ENCODE data around the gene PRKAR1B. TPM values are rescaled to one million over a fixed set of nuclear protein-coding genes. Genes with fewer than 3 reads are reported as not detected.
A peak's percentile ranks its signal among the peaks of the same experiment; 100 is the strongest.

Gene PRKAR1B
- total and polyA plus RNA-seq, 2 donors = 13.7 to 15.4 TPM

DNA sequence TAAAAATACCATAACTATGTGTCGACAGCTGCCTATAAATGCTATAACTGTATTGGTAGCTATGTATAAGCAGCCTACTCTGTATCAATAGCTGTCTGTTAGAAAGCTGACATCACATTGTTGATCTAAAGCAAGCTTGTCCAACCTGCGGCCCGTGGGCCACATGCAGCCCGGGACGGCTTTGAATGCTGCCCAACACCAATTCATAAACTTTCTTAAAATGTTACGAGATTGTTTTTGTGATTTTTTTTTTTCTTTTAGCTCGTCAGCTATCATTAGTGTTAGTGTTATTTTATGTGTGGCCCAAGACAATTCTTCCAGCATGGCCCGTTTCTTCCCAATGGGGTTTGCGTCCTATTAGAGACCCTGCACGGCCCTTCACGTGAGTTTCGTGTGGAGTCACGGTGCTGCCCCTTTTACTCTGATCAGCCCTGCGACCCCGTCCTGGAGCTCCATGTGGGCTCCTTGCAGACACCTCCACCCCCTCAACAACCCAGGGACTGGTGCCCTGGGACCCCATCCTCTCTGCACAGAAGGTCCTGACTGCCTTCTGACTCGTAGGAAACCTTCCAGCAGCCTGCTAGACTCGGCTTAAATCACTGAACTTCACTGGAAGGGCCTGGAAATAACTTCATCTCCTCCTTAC, 4.5 kb upstream of the PRKAR1B start:
- Histone ChIP-seq H3K27me3 (ENCODE audit: control insufficient read depth in 2 of 2, insufficient read depth in 1 of 2, low read length in 1 of 2) (no peaks in the 10 kb centered on the region), H3K4me3 (ENCODE audit: low read length in 2 of 2) (no peak overlapping the region), H3K36me3 (ENCODE audit: control insufficient read depth in 2 of 2, insufficient read depth in 2 of 2, low read length in 1 of 2) (peaks cover 20 to 34% of the 10 kb centered on the region in 2 donors), H3K4me1 (ENCODE audit: control insufficient read depth in 2 of 2, insufficient read depth in 2 of 2, low read length in 2 of 2) (peaks cover 5 to 6% of the 10 kb centered on the region in 2 donors), H3K27ac (ENCODE audit: low read depth in 1 of 2, low read length in 1 of 2) (no peak overlapping the region), H3K9me3 (ENCODE audit: control insufficient read depth in 2 of 2, insufficient read depth in 1 of 2, low read length in 1 of 2) (peaks cover 2 to 12% of the 10 kb centered on the region in 2 donors)
- no peak for DNase-seq (ENCODE audit: low read depth in 6 of 9, low spot score in 9 of 9)
- 98% methylated on average over 17 of the region's 17 CpGs for WGBS

DNA sequence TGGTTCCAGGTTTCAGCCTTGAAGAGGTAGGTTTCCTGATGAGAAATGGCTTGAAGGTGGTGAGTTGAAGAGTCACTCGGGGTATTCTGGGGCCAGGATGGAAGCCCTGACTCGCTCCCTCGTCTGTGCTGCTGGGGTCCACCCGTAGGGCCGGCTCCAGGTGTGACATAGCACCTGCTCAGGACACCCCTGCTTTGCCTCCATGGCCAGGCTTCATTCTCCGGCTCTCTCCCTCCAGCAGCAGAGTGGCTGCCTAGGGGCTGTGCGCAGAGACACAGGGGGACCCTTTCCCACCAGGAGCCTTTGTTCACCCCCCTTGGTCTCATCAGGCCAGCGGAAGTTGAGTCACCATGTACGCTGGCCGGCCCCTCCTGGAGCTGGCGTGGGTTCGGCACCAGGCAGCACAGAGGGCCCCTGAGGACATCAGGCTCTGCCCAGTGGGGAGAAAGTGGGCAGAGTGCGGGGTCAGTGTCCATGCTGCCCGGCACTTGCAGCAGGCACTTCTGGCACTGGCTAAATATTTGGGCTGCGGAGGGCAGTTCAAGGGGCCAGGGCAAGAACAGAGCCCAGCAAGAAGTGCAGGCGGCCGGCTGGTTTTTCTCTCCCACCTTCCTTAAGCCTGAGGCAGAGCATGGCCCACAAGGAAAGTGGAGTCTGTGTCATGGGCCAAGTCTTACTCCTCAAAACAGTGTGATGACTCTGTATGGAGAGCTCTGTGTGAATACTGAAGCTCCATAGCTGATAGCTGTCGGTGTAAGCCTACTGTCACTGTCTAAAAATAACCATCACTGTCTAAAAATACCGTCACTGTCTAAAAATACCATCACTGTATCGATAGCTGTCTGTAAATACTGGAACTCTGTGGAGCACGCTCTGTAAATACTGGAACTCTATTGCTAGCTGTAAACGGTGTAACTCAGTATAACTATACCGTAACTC, 3.7 kb upstream of the PRKAR1B start:
- 95% methylated on average over 23 of the region's 23 CpGs for WGBS
- H3K27ac ChIP-seq (ENCODE audit: low read depth in 1 of 2, low read length in 1 of 2) = no peak overlapping the region

GRCh38 chr7:729140-730000, 2.3 kb upstream of the PRKAR1B start:
- Histone ChIP-seq H3K9me3 (ENCODE audit: control insufficient read depth in 2 of 2, insufficient read depth in 1 of 2, low read length in 1 of 2) (peaks cover 2 to 13% of the 10 kb centered on the region in 2 donors), H3K27ac (ENCODE audit: low read depth in 1 of 2, low read length in 1 of 2) (no peak overlapping the region), H3K4me1 (ENCODE audit: control insufficient read depth in 2 of 2, insufficient read depth in 2 of 2, low read length in 2 of 2) (peaks cover 10 to 13% of the 10 kb centered on the region in 2 donors), H3K4me3 (ENCODE audit: low read length in 2 of 2) (no peak overlapping the region), H3K27me3 (ENCODE audit: control insufficient read depth in 2 of 2, insufficient read depth in 1 of 2, low read length in 1 of 2) (no peaks in the 10 kb centered on the region), H3K36me3 (ENCODE audit: control insufficient read depth in 2 of 2, insufficient read depth in 2 of 2, low read length in 1 of 2) (peaks cover 20 to 31% of the 10 kb centered on the region in 2 donors)
- 97% methylated on average over 29 of the region's 29 CpGs for WGBS
- DNase-seq (ENCODE audit: low read depth in 6 of 9, low spot score in 9 of 9) = no peak

More for the DNA sequence above, 3.7 kb upstream of the PRKAR1B start:
- peaks cover 10 to 11% of the 10 kb centered on the region in 2 donors for H3K4me1 ChIP-seq (ENCODE audit: control insufficient read depth in 2 of 2, insufficient read depth in 2 of 2, low read length in 2 of 2)
- peaks cover 20 to 34% of the 10 kb centered on the region in 2 donors for H3K36me3 ChIP-seq (ENCODE audit: control insufficient read depth in 2 of 2, insufficient read depth in 2 of 2, low read length in 1 of 2)
- DNase-seq (ENCODE audit: low read depth in 6 of 9, low spot score in 9 of 9) = no peak
- H3K4me3 ChIP-seq (ENCODE audit: low read length in 2 of 2) = no peak overlapping the region
- peaks cover 2 to 16% of the 10 kb centered on the region in 2 donors for H3K9me3 ChIP-seq (ENCODE audit: control insufficient read depth in 2 of 2, insufficient read depth in 1 of 2, low read length in 1 of 2)
- H3K27me3 ChIP-seq (ENCODE audit: control insufficient read depth in 2 of 2, insufficient read depth in 1 of 2, low read length in 1 of 2) = no peaks in the 10 kb centered on the region

GRCh38 chr7:728602-729001, 1.5 kb upstream of the PRKAR1B start:
- Histone ChIP-seq H3K4me3 (ENCODE audit: low read length in 2 of 2) (no peak overlapping the region), H3K36me3 (ENCODE audit: control insufficient read depth in 2 of 2, insufficient read depth in 2 of 2, low read length in 1 of 2) (peaks cover 20 to 31% of the 10 kb centered on the region in 2 donors), H3K27ac (ENCODE audit: low read depth in 1 of 2, low read length in 1 of 2) (no peak overlapping the region), H3K9me3 (ENCODE audit: control insufficient read depth in 2 of 2, insufficient read depth in 1 of 2, low read length in 1 of 2) (peaks cover 0 to 15% of the 10 kb centered on the region in 2 donors), H3K4me1 (ENCODE audit: control insufficient read depth in 2 of 2, insufficient read depth in 2 of 2, low read length in 2 of 2) (peaks cover 10 to 13% of the 10 kb centered on the region in 2 donors), H3K27me3 (ENCODE audit: control insufficient read depth in 2 of 2, insufficient read depth in 1 of 2, low read length in 1 of 2) (no peaks in the 10 kb centered on the region)
- 97% methylated on average over 9 of the region's 9 CpGs for WGBS
- no peak for DNase-seq (ENCODE audit: low read depth in 6 of 9, low spot score in 9 of 9)

GRCh38 chr7:727806-728460, 852 bp upstream of the PRKAR1B start:
- WGBS = 66% methylated on average over 21 of the region's 21 CpGs
- H3K4me3 ChIP-seq (ENCODE audit: low read length in 2 of 2) = peak overlapping the region; percentile 39 to 94

GRCh38 chr7:726854-727103, 302 bp downstream of the PRKAR1B start:
- no peaks in the 10 kb centered on the region for H3K27me3 ChIP-seq (ENCODE audit: control insufficient read depth in 2 of 2, insufficient read depth in 1 of 2, low read length in 1 of 2)
- WGBS = under 1% methylated on average over 39 of the region's 39 CpGs
- peak overlapping the region in 1 of 2 donors; percentile 64 for H3K27ac ChIP-seq (ENCODE audit: low read depth in 1 of 2, low read length in 1 of 2)
- peaks cover 20 to 27% of the 10 kb centered on the region in 2 donors for H3K36me3 ChIP-seq (ENCODE audit: control insufficient read depth in 2 of 2, insufficient read depth in 2 of 2, low read length in 1 of 2)
- peaks cover 3 to 30% of the 10 kb centered on the region in 2 donors for H3K9me3 ChIP-seq (ENCODE audit: control insufficient read depth in 2 of 2, insufficient read depth in 1 of 2, low read length in 1 of 2)
- peaks cover 10 to 13% of the 10 kb centered on the region in 2 donors for H3K4me1 ChIP-seq (ENCODE audit: control insufficient read depth in 2 of 2, insufficient read depth in 2 of 2, low read length in 2 of 2)
- DNase-seq (ENCODE audit: low read depth in 6 of 9, low spot score in 9 of 9) = peak in 1 of 9 donors; percentile 19
- peak overlapping the region; percentile 50 to 94 for H3K4me3 ChIP-seq (ENCODE audit: low read length in 2 of 2)

More at GRCh38 chr7:727806-728460, 852 bp upstream of the PRKAR1B start:
- no peak overlapping the region for H3K27ac ChIP-seq (ENCODE audit: low read depth in 1 of 2, low read length in 1 of 2)
- peaks cover 20 to 31% of the 10 kb centered on the region in 2 donors for H3K36me3 ChIP-seq (ENCODE audit: control insufficient read depth in 2 of 2, insufficient read depth in 2 of 2, low read length in 1 of 2)
- H3K9me3 ChIP-seq (ENCODE audit: control insufficient read depth in 2 of 2, insufficient read depth in 1 of 2, low read length in 1 of 2) = peaks cover 0 to 19% of the 10 kb centered on the region in 2 donors
- H3K4me1 ChIP-seq (ENCODE audit: control insufficient read depth in 2 of 2, insufficient read depth in 2 of 2, low read length in 2 of 2) = peaks cover 10 to 13% of the 10 kb centered on the region in 2 donors
- no peaks in the 10 kb centered on the region for H3K27me3 ChIP-seq (ENCODE audit: control insufficient read depth in 2 of 2, insufficient read depth in 1 of 2, low read length in 1 of 2)
- no peak for DNase-seq (ENCODE audit: low read depth in 6 of 9, low spot score in 9 of 9)

- Histone ChIP-seq H3K27ac (ENCODE audit: low read depth in 1 of 2, low read length in 1 of 2) (peak within 1 kb of the TSS in 1 of 2 donors; percentile 64), H3K9me3 (ENCODE audit: control insufficient read depth in 2 of 2, insufficient read depth in 1 of 2, low read length in 1 of 2) (peaks cover 3 to 34% of the 10 kb centered on the region in 2 donors), H3K27me3 (ENCODE audit: control insufficient read depth in 2 of 2, insufficient read depth in 1 of 2, low read length in 1 of 2) (no peaks in the 10 kb centered on the region), H3K4me3 (ENCODE audit: low read length in 2 of 2) (peak within 1 kb of the TSS; percentile 50 to 94), H3K36me3 (ENCODE audit: control insufficient read depth in 2 of 2, insufficient read depth in 2 of 2, low read length in 1 of 2) (peaks cover 18 to 22% of the 10 kb centered on the region in 2 donors), H3K4me1 (ENCODE audit: control insufficient read depth in 2 of 2, insufficient read depth in 2 of 2, low read length in 2 of 2) (peaks cover 10 to 13% of the 10 kb centered on the region in 2 donors)
- 14% methylated on average over 56 of the region's 56 CpGs for WGBS
- peak; percentile 56 to 91 (median 74) for DNase-seq (ENCODE audit: low read depth in 6 of 9, low spot score in 9 of 9)
Observed at GRCh38 chr7:726084-726853, 812 bp downstream of the PRKAR1B start, which contains the start of gene DNAAF5. DNAAF5 (plus strand) TSS chr7:726699; CDS start chr7:726721, 22 bp downstream.
